Cardiac muscle cell (in vitro differentiated cells and primary cell): ENCODE data around the gene ALB. TPM values are rescaled to one million over a fixed set of nuclear protein-coding genes. Genes with fewer than 3 reads are reported as not detected.

ENCODE experiments used
- DNase-seq, 2 donors: peaks; one replicate each; pipeline versions ENCODE4 v3.0.0 to v3.0.0-alpha.2; 2010 to 2017; ENCODE audit warnings: low read depth in 1 of 2, low spot score in 1 of 2
- H3K27ac ChIP-seq: fragments of 200-600 bp; sonication (generic); 2 replicates; pipeline ENCODE4 v1.5.1; 2016
- H3K27me3 ChIP-seq: fragments of 200-600 bp; sonication (generic); 2 replicates; pipeline ENCODE4 v1.6.0; 2016; ENCODE audit warnings: control low read depth
- H3K36me3 ChIP-seq: fragments of 200-600 bp; sonication (generic); 2 replicates; pipeline ENCODE4 v1.5.1; 2016; ENCODE audit warnings: control low read depth
- H3K4me1 ChIP-seq: fragments of 200-600 bp; sonication (generic); 2 replicates; pipeline ENCODE4 v1.8.1; 2017; ENCODE audit warnings: low read depth, mild to moderate bottlenecking, mixed run types
- H3K4me3 ChIP-seq: fragments of 200-600 bp; sonication (generic); 2 replicates; pipeline ENCODE4 v1.5.1; 2016; ENCODE audit warnings: mild to moderate bottlenecking
- H3K9me3 ChIP-seq: fragments of 200-600 bp; sonication (generic); 2 replicates; pipeline ENCODE4 v1.5.1; 2017; ENCODE audit warnings: low read depth, mild to moderate bottlenecking, control low read depth
- CTCF ChIP-seq: IDR thresholded peaks from 2 replicates; pipeline ENCODE4 v1.5.1; 2012; ENCODE audit warnings: low read depth, mild to moderate bottlenecking, low read length
- polyA plus RNA-seq: library from polyadenylated mRNA; unstranded; fragments of >200 nt; fragmentation: Nextera tagmentation; extraction: Ambion mirVana; gene quantifications from 2 replicates; pipeline ENCODE4 v1.2.1, GENCODE V29; 2016
- total RNA-seq: library from RNA; depleted of rRNA; stranded (reverse); fragments of >200 nt; gene quantifications from 2 replicates; pipeline ENCODE4 v1.2.3, GENCODE V29; 2016

ALB gene
- total and polyA plus RNA-seq, 2 experiments from 2014 or later: 1.5 to 5.4 TPM

DNA sequence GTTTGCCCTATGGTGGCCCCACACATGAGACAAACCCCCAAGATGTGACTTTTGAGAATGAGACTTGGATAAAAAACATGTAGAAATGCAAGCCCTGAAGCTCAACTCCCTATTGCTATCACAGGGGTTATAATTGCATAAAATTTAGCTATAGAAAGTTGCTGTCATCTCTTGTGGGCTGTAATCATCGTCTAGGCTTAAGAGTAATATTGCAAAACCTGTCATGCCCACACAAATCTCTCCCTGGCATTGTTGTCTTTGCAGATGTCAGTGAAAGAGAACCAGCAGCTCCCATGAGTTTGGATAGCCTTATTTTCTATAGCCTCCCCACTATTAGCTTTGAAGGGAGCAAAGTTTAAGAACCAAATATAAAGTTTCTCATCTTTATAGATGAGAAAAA is 14.6 kb downstream of the ALB start:
- TF ChIP-seq CTCF: no peak
- DNase-seq: no peak
- H3K36me3 ChIP-seq: no peaks in the 10 kb centered on the region
- H3K27me3 ChIP-seq: no peaks in the 10 kb centered on the region
- H3K9me3 ChIP-seq: no peaks in the 10 kb centered on the region
- H3K4me3 ChIP-seq: no peak overlapping the region
- H3K4me1 ChIP-seq: no peaks in the 10 kb centered on the region
- H3K27ac ChIP-seq: no peak overlapping the region

GRCh38 chr4:73419106-73420038 is 15.3 kb downstream of the ALB start:
- no peaks in the 10 kb centered on the region for H3K27me3 ChIP-seq
- no peak overlapping the region for H3K27ac ChIP-seq
- no peak for TF ChIP-seq CTCF
- no peaks in the 10 kb centered on the region for H3K9me3 ChIP-seq
- H3K4me1 ChIP-seq: no peaks in the 10 kb centered on the region
- no peaks in the 10 kb centered on the region for H3K36me3 ChIP-seq
- H3K4me3 ChIP-seq: no peak overlapping the region
- DNase-seq: no peak

- Histone ChIP-seq H3K4me1 (no peaks in the 10 kb centered on the region), H3K4me3 (no peak overlapping the region), H3K9me3 (no peaks in the 10 kb centered on the region), H3K27me3 (no peaks in the 10 kb centered on the region), H3K36me3 (no peaks in the 10 kb centered on the region), H3K27ac (no peak overlapping the region)
- no peak for DNase-seq
- TF ChIP-seq CTCF: no peak
Measured at GRCh38 chr4:73420615-73421014, 16.5 kb downstream of the ALB start.

- Histone ChIP-seq H3K36me3 (no peaks in the 10 kb centered on the region), H3K4me1 (no peaks in the 10 kb centered on the region), H3K9me3 (no peaks in the 10 kb centered on the region), H3K4me3 (no peak overlapping the region), H3K27ac (no peak overlapping the region), H3K27me3 (no peaks in the 10 kb centered on the region)
- no peak for DNase-seq
- TF ChIP-seq CTCF: no peak
Measured at GRCh38 chr4:73421708-73422457, 17.8 kb downstream of the ALB start.

DNA sequence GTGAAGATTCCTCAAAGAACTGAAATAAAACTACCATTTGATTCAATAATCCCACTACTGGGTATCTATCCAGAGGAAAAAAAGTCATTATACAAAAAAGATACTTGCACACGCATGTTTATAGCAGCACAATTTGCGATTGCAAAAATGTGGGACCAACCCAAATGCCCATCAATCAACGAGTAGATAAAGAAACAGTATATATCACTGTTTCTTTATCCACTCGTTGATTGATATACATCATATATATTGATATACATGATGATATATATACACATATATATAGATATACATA is 18.3 kb downstream of the ALB start:
- no peak for TF ChIP-seq CTCF
- Histone ChIP-seq H3K4me1 (no peaks in the 10 kb centered on the region), H3K27ac (no peak overlapping the region), H3K36me3 (no peaks in the 10 kb centered on the region), H3K9me3 (no peaks in the 10 kb centered on the region), H3K4me3 (no peak overlapping the region), H3K27me3 (no peaks in the 10 kb centered on the region)
- no peak for DNase-seq
